HPDE6-E6E7 (cell line): ENCODE results near the gene CACNA1H.

ENCODE experiments used
- DNase-seq: peaks from one replicate; pipeline ENCODE4 v3.0.0; 2011; ENCODE audit warnings: missing footprints; ENCODE audit errors: extremely low spot score

Gene CACNA1H

DNA sequence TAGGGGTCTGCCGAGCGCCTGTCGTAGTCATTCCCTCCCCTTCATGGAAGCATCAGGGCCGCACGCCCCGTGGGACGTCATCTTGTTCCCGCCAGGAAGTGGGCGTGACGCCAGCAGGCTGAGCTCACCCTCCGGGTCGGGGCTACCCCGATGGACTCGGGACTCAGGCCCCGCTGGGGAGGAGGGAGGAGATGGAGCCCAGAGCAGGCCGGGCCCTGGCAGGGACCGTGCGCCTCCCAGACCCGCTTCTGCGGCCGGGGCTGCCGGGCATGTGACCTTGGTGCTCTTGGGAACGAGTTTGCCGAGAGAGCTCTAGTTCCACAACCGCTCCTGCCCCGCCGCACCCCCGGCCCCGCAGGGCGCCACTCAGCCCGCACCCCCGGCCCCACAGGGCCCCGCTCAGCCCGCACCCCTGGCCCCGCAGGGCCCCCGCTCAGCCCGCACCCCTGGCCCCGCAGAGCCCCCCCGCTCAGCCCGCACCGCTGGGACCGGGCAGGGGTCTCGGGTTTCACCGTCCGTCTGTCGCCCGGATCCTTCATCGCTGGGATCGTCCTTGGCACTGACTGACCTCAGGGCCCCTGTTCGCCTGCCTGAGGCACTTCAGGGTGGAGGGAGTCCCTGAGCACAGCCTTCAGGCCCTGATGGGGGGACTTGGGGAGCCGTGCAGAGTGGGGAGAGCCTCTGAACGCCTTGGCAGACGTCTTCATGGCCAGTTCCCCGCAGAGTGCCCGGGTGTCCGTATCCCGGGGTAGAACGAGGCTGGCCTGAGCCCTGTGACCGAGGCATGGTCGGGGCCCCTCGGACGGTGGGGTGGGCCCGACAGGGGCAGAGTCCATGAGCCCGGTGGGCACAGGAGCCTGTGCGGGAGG, 5.8 kb downstream of the CACNA1H start:
- no peak for DNase-seq

DNA sequence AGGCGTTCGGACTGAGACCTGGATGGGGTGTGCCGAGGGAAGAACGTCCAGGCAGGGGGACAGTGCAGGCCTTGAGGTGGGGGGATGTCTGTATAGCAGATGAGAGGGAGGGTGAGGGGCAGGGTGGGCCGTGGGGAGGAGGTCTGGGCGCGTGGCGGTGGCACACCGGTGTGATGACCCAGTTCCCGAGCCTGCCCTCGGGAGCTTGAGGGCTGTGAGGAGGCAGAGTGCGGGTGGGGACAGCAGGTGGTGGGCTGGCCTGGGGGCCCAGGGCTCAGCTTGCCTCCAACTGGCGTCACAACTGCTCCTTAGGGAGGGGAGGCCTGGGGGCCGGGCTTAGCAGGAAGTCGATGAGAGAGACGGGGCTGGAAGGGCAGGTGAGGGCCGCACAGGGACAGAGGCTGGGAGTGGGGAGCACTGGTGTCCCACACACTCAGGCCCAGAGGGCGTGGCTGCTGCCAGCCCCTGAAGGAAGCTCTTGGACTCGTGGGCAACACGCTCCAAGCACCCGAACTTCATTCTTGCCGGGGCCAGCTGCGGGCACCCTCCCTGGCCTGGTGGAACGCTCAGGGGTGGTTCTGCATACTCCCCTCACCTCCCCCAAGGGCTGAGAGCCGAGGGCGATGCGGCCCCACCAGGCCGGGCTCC, 6.5 kb downstream of the CACNA1H start:
- DNase-seq: no peak

DNA sequence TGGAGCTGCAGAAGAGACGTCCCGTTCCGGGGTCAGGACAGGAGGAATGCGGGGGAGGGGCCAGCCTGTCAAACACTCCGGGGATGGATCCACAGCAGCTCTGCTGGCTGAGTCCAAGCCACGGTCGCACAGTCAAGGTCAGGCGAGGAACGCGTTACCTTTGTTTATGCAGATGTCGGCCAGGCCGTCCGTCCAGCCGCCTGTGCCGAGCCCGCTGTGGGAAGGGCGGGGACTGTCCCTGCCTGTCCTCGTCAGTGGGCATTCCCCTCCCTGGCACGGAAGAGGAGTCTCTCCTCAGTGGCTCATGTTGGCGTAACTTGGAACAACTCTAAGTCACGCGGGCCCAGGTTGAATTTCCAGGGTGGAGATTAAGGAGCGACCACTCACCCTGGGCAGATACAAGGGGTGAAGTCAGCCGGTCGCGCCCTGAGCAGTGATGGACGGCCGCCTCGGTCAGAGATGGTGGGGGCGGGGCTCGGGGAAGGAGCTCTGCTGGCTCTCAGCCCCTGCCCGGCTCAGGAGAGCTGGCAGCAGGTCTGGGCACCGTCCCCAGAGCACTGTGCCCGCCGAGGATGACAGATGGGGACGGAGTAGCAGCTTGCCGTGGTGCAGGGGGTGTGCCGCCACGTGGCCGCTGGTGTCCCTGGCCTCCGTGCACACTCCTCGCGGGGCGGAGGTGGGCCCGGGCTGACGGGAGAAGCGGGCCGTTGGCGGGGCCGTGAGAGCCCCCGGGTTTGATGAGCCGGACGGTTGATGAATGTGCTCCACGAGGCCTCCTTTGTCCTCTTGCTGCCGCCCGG, 7.3 kb downstream of the CACNA1H start:
- no peak for DNase-seq

DNA sequence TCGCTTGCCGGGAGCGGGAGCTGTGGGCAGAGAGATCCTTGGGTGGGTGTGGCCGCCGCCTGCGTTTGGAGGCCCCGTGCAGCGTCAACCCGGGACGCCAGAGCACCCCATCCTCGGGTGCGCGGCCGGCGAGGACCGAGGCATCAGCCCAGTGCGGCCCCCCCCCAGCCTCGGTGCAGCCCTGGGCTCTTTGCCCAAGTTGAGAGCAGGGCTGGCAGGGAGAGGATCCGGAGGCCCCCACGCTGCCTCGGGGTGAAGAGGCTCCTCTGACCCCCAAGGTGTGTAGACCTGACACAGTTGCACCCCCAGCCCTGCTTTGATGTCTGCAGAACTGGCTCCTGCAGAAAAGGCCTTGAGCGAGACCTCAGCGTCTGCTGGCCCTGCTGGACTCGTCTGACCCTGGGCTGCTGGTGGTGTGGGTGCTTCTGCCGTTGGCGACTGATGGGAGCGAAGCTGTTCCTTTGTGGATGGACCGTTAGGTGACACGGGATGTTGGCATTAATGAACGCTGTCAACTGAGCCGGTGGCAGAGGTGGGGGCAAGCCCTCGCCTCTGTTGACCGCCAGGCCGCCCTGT, 8.0 kb downstream of the CACNA1H start:
- DNase-seq: no peak

DNA sequence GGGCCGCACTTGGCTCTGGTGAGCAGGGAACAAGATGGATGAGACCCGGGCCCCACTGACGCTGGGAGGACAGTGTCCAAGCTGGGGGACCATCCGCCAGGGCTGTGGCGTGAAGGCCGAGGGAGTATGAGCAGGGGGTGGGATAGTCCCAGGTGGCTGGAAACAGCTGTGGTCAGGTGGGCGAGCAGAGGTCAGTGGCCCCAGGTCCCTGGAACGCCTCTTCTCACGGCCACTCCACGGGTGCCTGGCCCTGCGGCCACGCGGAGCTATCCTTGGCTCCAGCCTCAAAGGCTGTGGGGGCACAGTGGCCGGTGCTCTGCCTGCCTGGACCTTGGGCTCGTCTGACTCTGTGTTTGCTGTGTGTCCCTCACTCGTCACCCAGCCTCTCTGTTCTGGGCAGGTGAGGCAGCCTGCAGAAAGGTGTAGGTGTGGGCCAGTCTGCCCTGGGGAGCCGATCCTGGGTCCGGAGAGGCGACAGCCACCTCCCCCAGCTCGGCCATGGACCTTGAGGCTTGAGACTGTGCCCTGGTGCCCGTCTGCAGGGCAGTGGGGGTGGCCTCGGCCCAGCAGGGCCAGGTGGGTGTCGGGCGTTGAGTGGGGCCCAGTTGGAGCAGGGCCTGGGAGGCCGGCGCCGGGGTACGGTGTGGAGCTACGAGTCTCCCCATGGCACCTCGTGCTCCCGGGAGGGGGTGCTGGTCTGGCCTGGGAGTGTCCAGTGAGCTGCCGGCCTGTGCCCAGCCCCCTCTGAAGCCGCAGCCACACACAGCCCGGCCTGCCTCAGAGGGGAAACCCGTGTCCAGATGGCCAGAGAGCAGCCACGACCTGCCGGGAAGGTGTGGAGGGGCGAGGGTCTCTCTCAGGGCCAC, 10.0 kb downstream of the CACNA1H start:
- DNase-seq: no peak

DNA sequence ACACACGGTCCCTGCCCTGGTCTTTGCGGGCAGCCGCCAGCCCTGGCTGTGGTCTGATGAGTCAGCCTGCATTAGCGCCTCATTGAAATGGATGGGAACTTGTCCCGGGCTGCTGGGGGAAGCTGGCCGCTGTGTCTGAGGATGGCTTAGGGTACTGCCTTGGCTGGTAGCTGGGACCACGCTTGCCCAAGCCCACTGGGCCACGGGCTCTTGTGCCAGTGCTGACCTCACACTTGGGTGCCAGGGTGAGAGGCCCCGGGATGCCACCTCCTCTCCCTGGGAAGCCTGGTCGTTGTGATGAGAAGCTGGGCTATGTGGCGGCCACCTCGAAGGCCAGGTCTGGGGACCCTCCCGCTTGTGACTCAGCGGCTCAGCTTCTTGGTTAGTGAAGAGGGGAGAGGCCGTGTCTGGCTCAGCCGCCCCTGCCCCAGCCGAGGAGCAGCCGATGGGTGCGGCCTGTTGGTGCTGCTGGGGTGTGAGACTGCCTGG, 10.7 kb downstream of the CACNA1H start:
- DNase-seq: no peak

DNA sequence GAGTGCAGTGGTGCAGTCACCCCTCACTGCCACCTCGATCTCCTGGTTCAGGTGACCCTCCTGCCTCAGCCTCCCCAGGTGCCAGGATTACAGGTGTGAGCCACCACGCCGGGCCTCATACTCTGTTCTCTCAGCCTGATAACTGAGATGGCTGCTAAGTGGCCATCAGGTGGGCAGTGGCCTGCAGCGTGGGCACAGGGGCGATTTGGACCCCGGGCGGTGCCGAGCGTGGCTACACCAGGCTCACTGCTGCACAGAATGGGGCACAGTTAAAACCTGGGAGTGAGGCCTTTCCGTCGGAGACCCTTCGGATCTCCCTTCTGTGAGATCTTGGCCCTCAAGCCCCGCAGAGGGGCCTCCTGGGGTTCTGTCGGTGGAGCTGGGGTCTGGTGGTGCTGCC, 11.5 kb downstream of the CACNA1H start:
- no peak for DNase-seq

DNA sequence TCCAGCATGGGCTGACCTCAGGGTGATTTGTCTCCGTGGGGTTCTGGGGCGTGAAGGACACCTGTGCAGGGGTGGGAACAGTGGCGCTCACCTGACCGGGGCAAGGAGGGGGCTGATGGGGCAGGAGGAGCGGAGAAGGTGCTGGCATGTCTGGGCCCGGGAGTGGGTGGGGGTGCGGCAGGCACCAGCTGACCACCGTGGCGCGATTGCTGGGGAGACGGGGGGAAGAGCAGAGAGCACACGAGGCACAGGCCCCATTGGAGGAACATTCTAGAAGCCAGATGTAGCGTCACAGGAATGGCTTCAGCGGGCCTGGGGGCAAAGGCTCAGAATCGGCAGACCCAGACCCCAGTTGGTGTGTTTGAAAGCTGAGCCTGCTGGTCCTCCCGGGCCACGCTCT, 12.1 kb downstream of the CACNA1H start:
- no peak for DNase-seq

DNA sequence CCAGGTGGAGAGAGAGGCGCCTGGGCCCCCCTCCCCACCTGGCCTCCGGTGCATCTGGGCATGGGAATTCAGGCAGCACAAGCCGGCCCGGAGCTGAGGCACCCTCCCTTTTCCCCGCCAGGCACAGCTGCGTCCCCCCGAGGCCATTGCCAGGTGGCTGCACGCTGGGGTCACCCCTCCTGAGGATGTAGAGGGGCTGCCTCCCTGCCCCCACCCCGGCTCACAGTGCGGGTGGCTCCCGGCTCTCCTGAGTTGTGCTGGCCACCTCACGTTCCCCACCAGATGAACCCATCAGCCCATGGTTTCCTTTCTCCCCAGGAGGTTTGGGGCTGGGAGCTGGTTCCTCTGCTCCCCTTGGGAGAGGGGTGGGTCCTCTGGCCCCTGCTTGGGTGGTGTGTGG, 12.6 kb downstream of the CACNA1H start:
- no peak for DNase-seq

DNA sequence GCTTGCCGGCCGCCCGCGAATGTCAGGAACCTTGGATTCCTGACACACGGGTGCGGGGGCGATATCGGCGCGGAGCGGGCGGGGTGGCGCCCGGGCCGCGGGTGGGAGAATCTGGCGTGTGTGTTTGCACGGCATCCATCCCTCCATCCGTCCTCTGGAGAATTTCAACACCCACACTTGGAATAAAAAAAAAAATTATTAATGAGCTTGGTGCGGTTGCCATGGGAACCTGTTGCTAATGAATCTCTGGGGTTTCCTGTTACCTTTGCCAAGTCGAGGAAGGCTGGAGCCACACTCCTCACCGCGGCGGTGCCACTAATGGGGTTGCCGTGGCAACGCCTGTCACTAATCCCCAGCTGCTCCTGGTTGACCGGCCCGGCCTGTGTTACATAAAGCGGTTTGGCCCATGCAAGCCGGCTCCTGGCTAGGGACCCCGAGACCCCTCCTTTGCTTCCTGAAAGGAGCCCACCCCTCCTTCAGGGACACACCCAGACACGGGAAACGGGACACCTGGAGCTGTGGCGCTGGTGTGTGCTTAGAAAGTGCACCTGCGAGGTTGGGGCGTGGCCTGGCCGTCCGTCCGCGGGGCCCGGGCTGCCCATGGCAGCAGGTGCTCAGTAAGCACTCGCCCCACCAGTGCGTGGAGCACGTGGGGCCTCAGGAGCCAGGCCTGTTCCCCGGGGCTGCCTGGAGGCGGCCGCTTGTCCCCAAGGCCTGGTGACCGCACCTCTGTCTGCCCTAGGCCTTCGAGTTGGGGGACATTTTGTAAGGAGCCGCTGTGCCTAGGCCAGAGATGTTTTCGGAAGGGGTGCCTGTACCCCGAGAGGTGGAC, 14.6 kb downstream of the CACNA1H start:
- DNase-seq: no peak

DNA sequence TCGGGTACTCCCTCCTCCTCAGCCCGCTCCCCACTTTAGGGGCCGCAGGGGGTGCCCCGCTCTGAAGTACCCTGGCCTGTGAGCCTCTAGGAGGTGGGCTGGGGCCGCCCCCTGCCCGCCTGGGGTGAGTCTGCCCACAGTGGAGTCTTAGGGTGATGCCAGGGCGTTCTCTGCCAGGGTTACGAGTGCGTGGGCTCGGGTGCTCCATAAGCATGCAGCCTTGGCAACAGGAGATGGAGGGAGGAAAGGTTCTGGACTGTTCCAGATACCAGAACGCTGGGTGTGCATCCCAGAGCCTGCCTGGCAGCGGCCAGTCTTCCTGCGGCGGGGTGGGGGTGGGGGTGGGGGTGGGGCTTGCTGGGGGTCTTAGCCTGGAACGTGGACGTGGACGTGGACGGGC, 15.9 kb downstream of the CACNA1H start:
- no peak for DNase-seq

DNA sequence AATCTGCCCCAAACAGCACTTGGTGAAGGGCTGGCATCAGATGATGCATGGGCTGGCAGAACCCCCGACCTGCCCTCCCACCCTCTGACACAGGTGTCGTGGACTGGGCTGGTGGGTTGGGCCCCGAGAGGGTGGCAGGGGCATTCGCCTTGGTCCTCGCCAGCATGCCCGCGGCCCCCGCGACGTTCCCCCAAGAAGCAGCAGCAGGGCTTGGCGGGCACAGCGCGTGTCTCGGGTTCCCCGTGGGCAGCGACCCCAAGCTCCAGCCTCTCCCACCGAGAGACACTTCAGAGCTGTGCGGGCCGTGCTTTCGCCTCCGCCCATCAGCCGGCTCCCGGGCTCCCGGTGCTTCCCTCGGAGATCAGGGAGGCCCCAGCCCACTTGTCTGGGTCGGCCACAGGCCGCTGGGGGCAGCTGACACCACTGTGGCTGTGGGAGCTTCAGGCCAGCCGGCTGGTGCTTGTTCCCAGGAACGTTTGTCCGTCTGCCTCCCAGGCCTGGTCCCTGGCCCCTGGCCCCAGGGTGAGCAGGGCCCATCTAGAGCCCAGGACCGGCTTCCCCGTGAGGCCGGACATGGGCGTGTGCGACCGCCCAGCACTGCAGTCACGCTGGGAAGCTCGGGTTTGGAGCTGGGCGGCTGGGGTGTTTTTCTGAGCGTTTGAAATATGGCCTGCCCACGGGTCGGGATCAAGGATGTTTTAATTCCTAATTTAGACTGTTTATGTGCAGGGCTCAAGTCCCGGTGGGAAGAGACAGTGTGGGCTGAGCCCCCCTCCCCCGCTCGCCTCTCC, 16.6 kb downstream of the CACNA1H start:
- DNase-seq: no peak

DNA sequence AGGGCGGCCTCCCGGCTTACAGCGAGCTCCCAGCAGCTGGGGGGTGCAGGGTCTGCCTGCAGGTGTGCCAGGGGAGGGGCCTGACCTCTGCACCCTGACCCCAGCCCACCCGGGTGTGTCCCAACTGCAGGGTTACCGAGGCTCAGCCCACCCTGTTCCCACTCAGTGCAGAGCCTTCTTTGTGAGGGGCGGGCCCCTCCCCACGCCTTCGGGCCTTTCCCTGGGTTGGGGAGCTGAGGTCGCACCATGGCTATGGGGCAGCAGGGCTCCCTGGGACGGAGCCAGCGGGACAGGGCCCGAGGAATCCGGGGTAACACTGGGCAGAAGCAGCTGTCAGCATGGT, 17.1 kb downstream of the CACNA1H start:
- DNase-seq: no peak

DNA sequence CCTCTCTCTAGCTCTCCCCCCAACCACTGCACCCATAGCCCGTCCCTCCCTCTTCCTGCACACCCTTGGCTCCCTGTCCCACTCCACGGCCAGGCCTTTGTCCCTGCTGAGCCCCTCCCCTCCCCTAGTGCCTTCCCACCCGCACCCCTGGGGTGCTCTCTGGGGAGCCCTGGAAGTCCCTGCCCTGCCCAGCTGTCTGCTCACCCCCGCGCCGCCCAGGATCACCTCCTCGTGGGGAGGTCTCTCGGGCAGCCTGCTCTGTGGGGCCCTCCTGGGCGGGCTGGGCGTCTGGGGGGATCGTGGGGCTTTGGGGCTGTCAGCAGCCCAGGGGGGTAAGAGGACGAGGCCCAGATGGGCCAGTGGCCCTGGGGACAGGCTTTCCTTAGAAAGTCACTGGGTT, 18.1 kb downstream of the CACNA1H start:
- DNase-seq: no peak

DNA sequence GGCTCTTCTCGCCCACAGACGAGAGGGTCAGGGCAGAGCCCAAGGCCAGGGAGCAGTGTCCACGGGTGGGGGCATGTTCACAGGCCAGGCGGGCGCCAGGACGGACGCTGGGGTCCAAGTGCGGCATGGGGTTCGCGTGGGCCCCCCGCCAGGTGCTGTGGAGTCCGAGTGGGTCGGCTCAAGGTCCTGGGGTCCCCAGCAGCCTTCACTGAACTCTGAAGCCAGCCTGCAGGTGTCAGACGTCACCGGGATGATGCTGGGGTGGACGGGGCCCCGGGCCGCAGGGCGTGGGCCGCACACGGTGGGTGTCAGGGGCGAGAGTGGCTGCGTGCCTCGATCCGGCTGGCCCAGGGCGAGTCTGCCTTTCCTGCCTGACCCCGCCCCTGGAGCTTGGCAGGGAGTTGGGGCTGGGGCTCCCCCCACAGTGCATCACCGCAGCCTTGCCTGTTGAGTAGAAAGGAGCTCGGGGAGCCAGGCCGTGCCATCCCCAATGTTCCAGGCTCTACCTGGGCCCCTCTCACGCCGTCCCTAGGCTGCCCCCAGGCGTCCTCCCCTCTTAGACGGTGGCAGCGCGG, 19.0 kb downstream of the CACNA1H start:
- DNase-seq: no peak

DNA sequence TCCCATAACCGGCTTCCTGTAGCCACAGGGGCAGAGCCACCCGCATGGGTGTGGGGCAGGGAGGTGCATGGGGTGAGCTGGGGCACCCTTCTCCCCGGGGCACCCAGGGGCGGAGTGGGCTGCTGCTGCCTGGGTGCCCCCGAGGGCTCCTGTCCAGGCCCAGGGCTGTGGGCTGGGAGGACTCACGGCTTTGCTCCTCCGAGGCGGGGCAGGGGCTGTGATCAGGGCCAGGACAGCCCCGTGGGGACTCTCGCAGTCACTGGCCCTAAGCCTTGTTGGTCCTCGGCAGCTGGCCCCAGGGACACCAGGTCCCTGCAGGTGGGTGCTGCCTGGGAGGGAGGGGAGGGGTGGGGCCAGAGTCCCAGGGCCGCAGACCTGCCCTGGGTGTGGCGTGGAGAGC, 19.7 kb downstream of the CACNA1H start:
- no peak for DNase-seq

DNA sequence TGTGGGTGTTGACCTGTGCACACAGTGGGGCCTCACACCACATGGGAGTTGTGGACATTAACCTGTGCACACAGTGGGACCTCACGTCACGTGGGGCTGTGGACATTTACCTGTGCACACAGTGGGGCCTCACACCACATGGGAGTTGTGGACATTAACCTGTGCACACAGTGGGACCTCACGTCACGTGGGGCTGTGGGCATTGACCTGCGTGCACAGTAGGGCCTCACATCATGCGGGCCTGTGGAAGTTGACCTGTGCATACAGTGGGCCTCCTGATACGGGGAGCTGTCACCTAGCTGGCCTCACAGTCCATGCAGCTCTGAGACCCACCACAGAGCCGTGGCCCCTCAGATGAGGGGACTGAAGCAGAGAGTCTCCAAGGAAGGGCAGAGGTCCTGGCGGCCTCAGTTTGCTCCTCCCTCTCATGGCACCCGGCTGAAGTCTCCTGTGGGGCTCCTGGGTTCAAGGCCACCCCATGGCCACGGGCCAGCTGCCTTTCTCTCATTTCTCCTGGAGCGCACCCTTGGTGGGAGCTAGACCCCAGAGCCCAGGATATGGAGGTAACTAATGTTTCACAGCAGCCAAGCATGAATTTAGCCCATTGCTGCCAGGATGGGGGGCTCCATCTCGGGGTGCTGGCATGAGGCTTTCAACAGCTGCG, 21.0 kb downstream of the CACNA1H start:
- no peak for DNase-seq

DNA sequence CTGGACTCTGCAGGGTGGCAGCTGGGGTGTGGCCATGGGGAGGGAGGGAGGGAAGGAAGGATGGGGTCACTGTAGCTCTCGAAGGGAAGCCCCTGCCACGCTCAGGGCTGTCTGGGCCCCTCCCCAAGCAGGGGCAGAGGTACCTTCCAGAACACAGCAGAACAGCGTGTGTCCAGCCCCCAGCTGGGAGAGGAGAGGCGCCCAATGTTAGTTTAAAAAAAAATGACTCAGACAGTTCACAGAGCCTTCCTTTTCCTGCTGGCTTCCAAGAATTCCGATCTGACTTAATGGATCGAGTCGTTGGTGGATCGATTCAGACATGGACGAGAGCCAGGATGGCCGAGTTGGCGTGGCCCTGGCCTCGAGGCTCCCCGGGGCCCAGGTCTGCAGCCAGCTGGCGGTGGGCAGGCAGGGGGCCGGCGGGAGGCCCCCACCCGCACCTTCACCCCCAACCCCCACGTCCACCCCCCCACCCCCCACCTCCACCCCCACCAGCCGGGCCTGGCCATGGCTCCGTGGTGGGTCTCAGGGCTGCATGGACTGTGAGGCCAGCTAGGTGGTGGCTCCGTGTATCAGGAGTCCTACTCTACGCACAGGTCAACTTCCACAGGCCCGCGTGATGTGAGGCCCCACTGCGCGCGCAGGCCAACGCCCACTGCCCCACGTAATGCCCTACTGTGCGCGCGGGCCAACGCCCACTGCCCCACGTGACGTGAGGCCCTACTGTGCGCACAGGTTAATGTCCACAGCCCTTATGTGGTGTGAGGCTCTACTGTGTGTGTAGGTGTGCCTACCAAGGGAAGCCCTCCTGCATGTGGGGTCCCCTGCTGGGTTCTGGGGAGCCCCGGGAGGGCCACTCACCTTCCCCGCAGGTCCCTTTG, 21.8 kb downstream of the CACNA1H start:
- DNase-seq: no peak
